ENCODE measurements around the gene EIF2AK2.

Gene EIF2AK2

DNA sequence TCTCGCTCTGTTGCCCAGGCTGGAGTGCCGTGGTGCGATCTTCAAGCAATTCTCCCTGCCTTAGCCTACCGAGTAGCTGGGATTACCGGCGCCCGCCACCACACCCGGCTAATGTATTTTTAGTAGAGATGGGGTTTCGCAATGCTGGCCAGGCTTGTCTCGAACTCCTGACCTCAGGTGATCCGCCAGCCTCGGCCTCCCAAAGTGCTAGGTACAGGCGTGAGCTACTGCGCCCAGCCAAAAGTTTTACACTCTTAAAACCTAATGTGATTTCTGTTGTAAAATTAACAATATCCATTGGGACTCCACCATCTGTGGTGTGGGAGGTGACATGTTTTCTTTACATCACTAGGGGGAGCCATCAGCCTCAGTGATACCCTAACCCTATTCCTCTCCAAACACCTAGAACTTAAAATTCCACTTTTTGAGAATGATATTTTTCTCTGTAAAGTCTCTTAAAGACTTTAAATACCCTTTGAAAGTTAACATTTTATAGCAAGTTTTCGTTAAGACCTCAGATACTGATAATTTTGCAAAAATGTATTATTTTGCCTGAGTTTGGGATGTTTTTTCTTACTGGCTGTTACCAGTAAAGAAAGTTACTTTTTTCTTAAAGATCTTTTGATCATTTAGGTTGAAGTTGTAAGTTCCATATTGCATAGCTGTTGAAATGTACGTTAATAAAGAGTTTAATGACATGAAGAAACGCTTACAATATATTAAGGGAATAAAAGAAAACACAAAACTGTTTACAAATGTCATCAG, 11.6 kb upstream of the EIF2AK2 start:
- WGBS = 65% methylated on average over 13 of the region's 17 CpGs
- peak; percentile 58 for DNase-seq
- no peak overlapping the region for H3K4me2 ChIP-seq (ENCODE audit: low read length, poor library complexity, severe bottlenecking)

DNA sequence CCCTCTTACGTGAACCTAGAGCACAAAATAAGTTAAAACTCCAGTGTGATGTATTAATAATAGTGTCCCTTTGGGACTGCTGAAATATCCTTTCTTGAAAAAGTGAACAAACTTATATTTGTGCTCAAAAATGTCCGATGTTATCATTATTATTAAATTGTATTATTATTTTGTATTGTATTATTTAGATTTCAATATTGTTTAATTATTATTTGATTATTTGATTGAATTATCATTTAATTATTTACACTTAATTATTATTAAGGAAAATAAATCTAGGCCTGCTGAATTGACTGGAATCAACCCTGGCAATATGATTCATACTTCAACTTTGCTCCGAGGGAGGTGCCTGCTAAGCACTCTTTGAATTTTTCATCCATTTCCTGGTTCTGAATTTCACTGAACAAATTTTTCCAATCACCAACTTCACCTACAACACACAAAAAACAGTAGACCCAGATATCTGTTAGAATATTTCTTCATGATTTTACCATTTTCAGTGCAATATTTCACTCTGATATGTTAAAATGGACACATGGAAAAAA, 10.9 kb upstream of the EIF2AK2 start:
- 91% methylated on average over 1 of the region's 3 CpGs for WGBS
- no peak overlapping the region for H2AK5ac ChIP-seq (ENCODE audit: low read length, severe bottlenecking)
- H3K9me3 ChIP-seq (ENCODE audit: control insufficient read depth, low read length) = peaks cover 15% of the 10 kb centered on the region
- H2BK5ac ChIP-seq (ENCODE audit: low read depth, low read length, poor library complexity, severe bottlenecking) = no peak overlapping the region
- H3K18ac ChIP-seq (ENCODE audit: low read depth in 1 of 2, low read length in 2 of 2) = no peak overlapping the region
- H3K9ac ChIP-seq (ENCODE audit: low read length) = peak overlapping the region; percentile 47
- no peak overlapping the region for H2AFZ ChIP-seq (ENCODE audit: low read depth, low read length)
- no peak for DNase-seq
- no peak overlapping the region for H4K8ac ChIP-seq (ENCODE audit: low read length)
- H3K23ac ChIP-seq (ENCODE audit: low read length in 2 of 2) = no peak overlapping the region
- H3K27ac ChIP-seq (ENCODE audit: low read length, poor library complexity, severe bottlenecking) = no peak overlapping the region
- no peaks in the 10 kb centered on the region for H3K27me3 ChIP-seq (ENCODE audit: control insufficient read depth in 1 of 2, insufficient read depth in 1 of 2, low read length in 2 of 2)
- no peak overlapping the region for H3K4me3 ChIP-seq (ENCODE audit: insufficient read depth in 1 of 2, low read depth in 1 of 2, low read length in 2 of 2)
- H3K4me1 ChIP-seq (ENCODE audit: control insufficient read depth, insufficient read depth, low read depth, low read length) = no peaks in the 10 kb centered on the region
- no peaks in the 10 kb centered on the region for H3K36me3 ChIP-seq (ENCODE audit: control insufficient read depth in 1 of 2, insufficient read depth in 2 of 2, low read depth in 1 of 2, low read length in 2 of 2)
- no peak overlapping the region for H2BK12ac ChIP-seq (ENCODE audit: low read length in 2 of 2)
- no peak overlapping the region for H4K91ac ChIP-seq (ENCODE audit: low read length)
- no peak overlapping the region for H2BK15ac ChIP-seq (ENCODE audit: low read depth, poor library complexity, severe bottlenecking)
- H3K14ac ChIP-seq (ENCODE audit: low read length in 2 of 2) = no peak overlapping the region
- no peak overlapping the region for H2BK120ac ChIP-seq (ENCODE audit: low read depth, low read length)
- no peak overlapping the region for H3K4ac ChIP-seq (ENCODE audit: low read depth in 1 of 2, low read length in 2 of 2)
- no peaks in the 10 kb centered on the region for H3K79me1 ChIP-seq (replicated peaks; ENCODE audit: low read length, poor library complexity, severe bottlenecking)
- H3K4me2 ChIP-seq (ENCODE audit: low read length, poor library complexity, severe bottlenecking) = no peak overlapping the region

More for the DNA sequence above, 11.6 kb upstream of the EIF2AK2 start:
- peak overlapping the region; percentile 47 for H3K9ac ChIP-seq (ENCODE audit: low read length)
- no peak overlapping the region for H2BK5ac ChIP-seq (ENCODE audit: low read depth, low read length, poor library complexity, severe bottlenecking)
- no peak overlapping the region for H2AK5ac ChIP-seq (ENCODE audit: low read length, severe bottlenecking)
- no peak overlapping the region for H2AFZ ChIP-seq (ENCODE audit: low read depth, low read length)
- H3K4me3 ChIP-seq (ENCODE audit: insufficient read depth in 1 of 2, low read depth in 1 of 2, low read length in 2 of 2) = no peak overlapping the region
- H3K36me3 ChIP-seq (ENCODE audit: control insufficient read depth in 1 of 2, insufficient read depth in 2 of 2, low read depth in 1 of 2, low read length in 2 of 2) = no peaks in the 10 kb centered on the region
- H3K79me1 ChIP-seq (replicated peaks; ENCODE audit: low read length, poor library complexity, severe bottlenecking) = no peaks in the 10 kb centered on the region
- no peak overlapping the region for H2BK120ac ChIP-seq (ENCODE audit: low read depth, low read length)
- no peak overlapping the region for H3K23ac ChIP-seq (ENCODE audit: low read length in 2 of 2)
- no peaks in the 10 kb centered on the region for H3K27me3 ChIP-seq (ENCODE audit: control insufficient read depth in 1 of 2, insufficient read depth in 1 of 2, low read length in 2 of 2)
- no peak overlapping the region for H3K14ac ChIP-seq (ENCODE audit: low read length in 2 of 2)
- no peak overlapping the region for H3K4ac ChIP-seq (ENCODE audit: low read depth in 1 of 2, low read length in 2 of 2)
- no peak overlapping the region for H2BK12ac ChIP-seq (ENCODE audit: low read length in 2 of 2)
- H3K27ac ChIP-seq (ENCODE audit: low read length, poor library complexity, severe bottlenecking) = no peak overlapping the region
- no peak overlapping the region for H3K18ac ChIP-seq (ENCODE audit: low read depth in 1 of 2, low read length in 2 of 2)
- H4K91ac ChIP-seq (ENCODE audit: low read length) = no peak overlapping the region
- peaks cover 9% of the 10 kb centered on the region for H3K9me3 ChIP-seq (ENCODE audit: control insufficient read depth, low read length)
- no peak overlapping the region for H2BK15ac ChIP-seq (ENCODE audit: low read depth, poor library complexity, severe bottlenecking)
- no peak overlapping the region for H4K8ac ChIP-seq (ENCODE audit: low read length)
- no peaks in the 10 kb centered on the region for H3K4me1 ChIP-seq (ENCODE audit: control insufficient read depth, insufficient read depth, low read depth, low read length)

DNA sequence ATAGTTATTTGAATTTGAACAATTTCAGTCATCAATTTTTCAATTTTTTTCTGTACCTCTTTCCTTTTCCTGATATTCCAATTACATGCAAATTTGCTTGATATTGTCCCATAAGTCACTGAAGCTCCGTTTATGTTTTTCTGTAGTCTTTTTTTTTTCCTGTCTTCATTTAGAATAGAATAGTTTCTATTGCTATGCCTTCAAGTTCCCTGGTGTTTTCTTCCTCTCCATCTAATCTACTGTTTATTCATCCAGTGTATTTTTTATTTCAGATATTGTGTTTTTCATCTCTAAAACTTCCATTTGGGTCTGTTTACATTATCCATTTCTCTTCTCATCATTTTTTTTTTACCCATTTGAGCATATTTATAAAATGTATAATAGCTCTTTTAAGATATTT, 8.0 kb upstream of the EIF2AK2 start:
- Histone ChIP-seq H2AFZ (ENCODE audit: low read depth, low read length) (no peak overlapping the region), H4K91ac (ENCODE audit: low read length) (no peak overlapping the region), H3K4me3 (ENCODE audit: insufficient read depth in 1 of 2, low read depth in 1 of 2, low read length in 2 of 2) (no peak overlapping the region), H2BK12ac (ENCODE audit: low read length in 2 of 2) (no peak overlapping the region), H2BK15ac (ENCODE audit: low read depth, poor library complexity, severe bottlenecking) (no peak overlapping the region), H3K4me1 (ENCODE audit: control insufficient read depth, insufficient read depth, low read depth, low read length) (no peaks in the 10 kb centered on the region), H2BK5ac (ENCODE audit: low read depth, low read length, poor library complexity, severe bottlenecking) (no peak overlapping the region), H3K4ac (ENCODE audit: low read depth in 1 of 2, low read length in 2 of 2) (no peak overlapping the region), H3K27ac (ENCODE audit: low read length, poor library complexity, severe bottlenecking) (no peak overlapping the region), H2AK5ac (ENCODE audit: low read length, severe bottlenecking) (no peak overlapping the region), H3K9me3 (ENCODE audit: control insufficient read depth, low read length) (peaks cover 15% of the 10 kb centered on the region), H3K9ac (ENCODE audit: low read length) (no peak overlapping the region), H3K27me3 (ENCODE audit: control insufficient read depth in 1 of 2, insufficient read depth in 1 of 2, low read length in 2 of 2) (no peaks in the 10 kb centered on the region), H3K18ac (ENCODE audit: low read depth in 1 of 2, low read length in 2 of 2) (no peak overlapping the region), H3K4me2 (ENCODE audit: low read length, poor library complexity, severe bottlenecking) (no peak overlapping the region), H4K8ac (ENCODE audit: low read length) (no peak overlapping the region), H3K14ac (ENCODE audit: low read length in 2 of 2) (no peak overlapping the region), H3K36me3 (ENCODE audit: control insufficient read depth in 1 of 2, insufficient read depth in 2 of 2, low read depth in 1 of 2, low read length in 2 of 2) (no peaks in the 10 kb centered on the region), H3K23ac (ENCODE audit: low read length in 2 of 2) (no peak overlapping the region), H3K79me1 (replicated peaks; ENCODE audit: low read length, poor library complexity, severe bottlenecking) (no peaks in the 10 kb centered on the region), H2BK120ac (ENCODE audit: low read depth, low read length) (no peak overlapping the region)
- DNase-seq = no peak
- no CpG with 5 or more reads among the region's 1 CpG for WGBS

DNA sequence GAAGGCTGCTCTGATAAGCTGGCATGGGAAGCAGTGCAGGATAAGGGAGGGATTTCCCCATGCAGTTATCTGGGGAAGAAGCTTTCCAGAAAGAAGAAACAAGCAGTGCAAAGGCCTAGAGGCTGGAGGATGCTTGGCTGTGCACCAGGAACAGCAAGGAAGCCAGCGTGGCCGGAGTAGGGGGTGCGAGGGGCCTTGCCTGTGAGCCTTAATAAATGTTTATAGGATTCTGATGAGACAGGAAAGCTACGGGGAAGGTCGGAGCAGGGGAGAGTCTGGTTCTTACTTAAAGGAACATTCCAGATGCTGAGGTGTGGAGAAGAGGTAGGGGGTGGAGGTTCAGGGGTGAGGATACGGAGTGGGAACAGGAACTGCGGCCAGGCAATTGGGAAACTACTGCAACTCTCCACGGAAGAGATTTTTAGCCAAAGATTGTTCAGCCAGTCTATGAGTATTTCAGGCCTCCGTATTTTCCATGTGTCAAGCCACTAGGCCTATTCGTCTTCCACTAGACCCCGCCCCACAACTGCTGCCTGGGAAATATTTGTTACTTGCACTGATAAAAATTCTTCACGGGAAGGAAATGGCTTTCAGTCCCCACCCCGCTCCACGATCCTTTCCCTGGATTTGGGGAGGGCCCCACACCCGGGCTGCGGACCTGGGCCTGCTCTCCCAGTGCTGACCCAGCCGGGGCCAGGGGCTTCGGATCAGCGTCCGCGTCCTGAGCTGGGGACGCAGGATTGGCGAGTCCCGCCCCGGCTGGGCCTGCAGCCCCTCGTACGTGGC, 516 bp downstream of the EIF2AK2 start:
- Histone ChIP-seq H4K8ac (ENCODE audit: low read length) (peak overlapping the region; percentile 97), H2BK15ac (ENCODE audit: low read depth, poor library complexity, severe bottlenecking) (peak overlapping the region; percentile 80), H3K9me3 (ENCODE audit: control insufficient read depth, low read length) (no peaks in the 10 kb centered on the region), H3K4ac (ENCODE audit: low read depth in 1 of 2, low read length in 2 of 2) (peak overlapping the region in 1 of 2 experiments; percentile 17), H3K27me3 (ENCODE audit: control insufficient read depth in 1 of 2, insufficient read depth in 1 of 2, low read length in 2 of 2) (no peaks in the 10 kb centered on the region), H3K4me2 (ENCODE audit: low read length, poor library complexity, severe bottlenecking) (peak overlapping the region; percentile 84), H3K4me3 (ENCODE audit: insufficient read depth in 1 of 2, low read depth in 1 of 2, low read length in 2 of 2) (peak overlapping the region; percentile 91 to 93), H3K14ac (ENCODE audit: low read length in 2 of 2) (peak overlapping the region in 1 of 2 experiments; percentile 83), H2BK5ac (ENCODE audit: low read depth, low read length, poor library complexity, severe bottlenecking) (no peak overlapping the region), H3K79me1 (replicated peaks; ENCODE audit: low read length, poor library complexity, severe bottlenecking) (peaks cover 6% of the 10 kb centered on the region), H3K23ac (ENCODE audit: low read length in 2 of 2) (no peak overlapping the region), H2BK120ac (ENCODE audit: low read depth, low read length) (peak overlapping the region; percentile 88), H2AK5ac (ENCODE audit: low read length, severe bottlenecking) (no peak overlapping the region), H3K27ac (ENCODE audit: low read length, poor library complexity, severe bottlenecking) (peak overlapping the region; percentile 39), H3K18ac (ENCODE audit: low read depth in 1 of 2, low read length in 2 of 2) (peak overlapping the region; percentile 77 to 91), H3K36me3 (ENCODE audit: control insufficient read depth in 1 of 2, insufficient read depth in 2 of 2, low read depth in 1 of 2, low read length in 2 of 2) (peaks cover 3 to 15% of the 10 kb centered on the region in 2 experiments), H2BK12ac (ENCODE audit: low read length in 2 of 2) (no peak overlapping the region), H3K4me1 (ENCODE audit: control insufficient read depth, insufficient read depth, low read depth, low read length) (peaks cover 3% of the 10 kb centered on the region), H4K91ac (ENCODE audit: low read length) (peak overlapping the region; percentile 73), H2AFZ (ENCODE audit: low read depth, low read length) (peak overlapping the region; percentile 68), H3K9ac (ENCODE audit: low read length) (peak overlapping the region; percentile 94)
- WGBS = 3% methylated on average over 26 of the region's 27 CpGs
- DNase-seq = peak; percentile 75

All from mesenchymal stem cell (in vitro differentiated cells and primary cell).